DLD1 (cell line): ENCODE results near the gene HEXB.
"Not testable (repeated sequence)": the region's sequence is repeated elsewhere in the genome, so short reads cannot be mapped to it uniquely, and the experiment has no call there.

Experiments used
- in situ Hi-C: cut with HindIII; loops from 2 replicates; pipeline ENCODE4 v1.10.0; 2017; ENCODE audit warnings: low sequenced_read_pairs

The HEXB gene

DNA sequence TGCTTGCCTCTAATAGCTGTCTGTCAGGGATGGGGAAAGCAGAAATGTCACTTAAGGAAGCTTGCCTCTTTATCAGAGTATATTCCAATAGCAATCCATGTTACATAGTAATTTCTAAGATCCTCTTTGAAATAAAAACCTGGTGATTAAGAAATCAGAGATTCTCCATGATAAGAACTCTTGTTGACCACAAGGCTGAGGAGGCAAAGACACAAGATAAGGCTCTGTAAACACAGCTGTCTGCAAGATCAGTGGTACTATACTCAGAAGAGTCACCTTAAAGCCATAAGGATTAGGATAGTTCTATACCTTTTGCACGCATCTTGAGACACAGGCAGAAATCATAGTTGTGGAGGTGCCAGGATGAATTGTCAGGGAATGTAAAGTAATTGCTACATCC is 40.3 kb downstream of the HEXB start:
- in situ Hi-C loops = no loop called here

DNA sequence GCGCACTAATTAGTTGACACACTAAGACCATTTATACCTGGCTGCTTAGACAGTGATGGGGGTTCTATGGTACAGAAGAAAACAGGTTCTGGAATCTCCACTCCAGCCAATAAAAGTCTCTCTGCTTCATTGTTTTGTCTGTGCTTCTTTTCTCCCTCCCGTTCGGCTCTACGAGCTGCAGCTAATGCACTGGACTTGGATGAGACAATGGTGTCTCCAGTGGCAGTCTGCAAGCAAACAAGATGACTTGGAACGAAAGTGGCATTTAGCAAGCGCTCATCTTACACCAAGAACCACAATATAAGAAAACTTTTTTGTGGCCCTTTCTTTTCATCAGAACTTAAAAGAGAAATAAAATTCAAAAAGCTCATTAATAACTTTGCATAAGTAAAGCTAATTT is 51.7 kb downstream of the HEXB start:
- in situ Hi-C loops = no loop called here

DNA sequence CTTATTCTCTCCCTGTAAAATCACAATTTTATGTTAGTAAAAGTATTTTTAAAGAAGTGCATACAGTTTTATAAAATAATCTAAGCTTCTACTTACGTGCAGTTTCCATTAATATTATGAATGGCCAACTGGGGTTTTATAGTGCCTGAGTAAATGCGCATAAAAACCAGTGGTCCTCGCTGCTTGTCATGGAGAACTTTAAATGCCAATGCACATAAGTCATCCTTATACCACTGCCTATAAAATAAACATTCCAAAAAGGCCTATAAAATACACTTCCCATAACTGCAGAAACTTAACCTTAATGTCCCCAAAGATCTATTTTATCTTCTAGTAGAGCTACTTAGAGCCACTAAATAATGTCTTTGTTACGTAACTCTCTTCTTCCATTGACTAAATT is 53.4 kb downstream of the HEXB start:
- in situ Hi-C loops = no loop called here

DNA sequence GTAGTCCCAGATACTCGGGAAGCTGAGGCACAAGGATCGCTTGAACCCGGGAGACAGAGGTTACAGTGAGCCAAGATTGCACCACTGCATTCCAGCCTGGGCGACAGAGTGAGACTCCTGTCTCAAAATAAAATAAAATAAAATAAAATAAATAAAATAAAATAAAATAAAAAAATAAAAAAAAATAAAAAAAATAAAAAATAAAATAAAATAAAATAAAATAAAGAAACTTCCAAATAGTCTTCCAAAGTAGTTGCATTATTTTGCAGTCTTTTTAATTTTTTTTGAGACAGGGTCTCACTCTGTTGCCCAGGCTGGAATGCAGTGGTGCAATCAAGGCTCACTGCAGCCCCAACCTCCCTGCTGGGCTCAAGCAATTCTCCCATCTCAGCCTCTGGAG is 63.7 kb downstream of the HEXB start:
- in situ Hi-C loops = not testable (repeated sequence)

DNA sequence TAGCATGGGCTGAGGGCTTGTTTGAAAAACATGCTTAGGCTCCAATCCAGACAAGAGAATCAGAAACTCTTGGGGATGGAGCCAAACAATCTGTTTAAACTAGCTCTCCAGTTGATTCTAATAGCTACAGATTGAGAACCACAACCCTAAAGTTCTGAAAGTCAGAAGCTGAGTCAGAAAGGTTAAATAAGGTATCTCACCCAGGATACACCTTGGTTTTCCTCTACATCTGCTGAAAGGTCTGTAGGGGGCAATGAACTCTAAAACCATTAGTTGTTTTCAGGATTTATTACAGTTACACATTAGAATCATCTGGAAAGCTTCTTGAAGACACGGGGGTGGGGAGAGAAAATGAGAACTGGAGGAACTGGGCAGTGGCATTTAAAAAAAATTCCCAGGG is 76.2 kb downstream of the HEXB start:
- in situ Hi-C loops = no loop called here

DNA sequence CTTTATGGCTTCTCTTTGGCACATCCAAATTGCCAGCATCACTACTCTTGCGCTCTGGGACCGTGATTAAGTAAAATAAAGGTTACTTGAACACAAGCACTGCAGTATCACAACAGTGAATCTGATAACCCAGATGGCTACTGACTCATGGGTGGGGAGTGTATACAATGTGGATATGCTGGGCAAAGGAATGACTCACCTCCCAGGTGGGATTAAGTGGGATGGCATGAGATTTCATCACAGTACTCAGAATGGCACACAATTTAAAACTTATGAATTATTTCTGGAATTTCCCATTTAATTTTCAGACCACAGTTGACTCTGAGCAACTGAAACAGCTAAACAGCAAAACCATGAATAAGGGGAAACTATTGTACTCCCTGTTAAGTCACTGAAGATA is 77.6 kb downstream of the HEXB start:
- in situ Hi-C loops = no loop called here

DNA sequence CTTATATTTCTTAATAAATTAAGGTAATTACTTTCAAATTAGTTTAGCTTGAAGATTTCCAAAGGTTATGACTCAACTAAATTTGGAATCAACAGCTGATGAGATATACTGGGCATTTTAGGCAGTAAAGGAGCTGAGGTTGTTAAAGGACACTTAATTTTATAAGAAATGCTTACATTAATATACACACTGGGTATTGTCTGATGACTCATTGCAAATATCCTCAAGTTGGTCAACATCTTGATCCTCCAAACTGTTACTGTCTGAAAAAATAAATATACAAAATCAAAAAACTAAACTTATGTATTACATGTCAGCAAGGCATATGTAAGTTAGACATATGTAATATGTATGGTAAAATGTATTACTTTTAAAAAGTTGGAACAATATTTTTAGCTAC is 78.5 kb downstream of the HEXB start:
- in situ Hi-C loops = no loop called here

DNA sequence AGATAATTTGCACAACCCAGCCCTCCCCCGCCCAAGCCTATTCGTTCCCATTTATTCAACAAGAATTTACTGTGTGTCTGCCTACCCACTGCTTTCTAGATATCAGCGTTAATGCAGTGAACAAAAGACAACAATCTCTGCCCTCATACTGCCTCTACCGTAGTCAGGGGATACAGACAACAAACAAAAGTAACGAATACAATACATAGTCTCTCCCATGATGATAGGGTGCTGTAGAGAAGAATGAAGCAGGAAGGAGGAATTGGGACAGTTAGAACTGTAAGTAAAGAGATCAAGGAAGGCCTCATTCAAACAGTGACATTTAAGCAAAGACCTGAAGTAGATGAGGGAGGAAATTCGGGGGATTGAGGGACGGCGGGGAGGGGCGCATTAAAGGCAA is 80.2 kb downstream of the HEXB start:
- in situ Hi-C loops = no loop called here

DNA sequence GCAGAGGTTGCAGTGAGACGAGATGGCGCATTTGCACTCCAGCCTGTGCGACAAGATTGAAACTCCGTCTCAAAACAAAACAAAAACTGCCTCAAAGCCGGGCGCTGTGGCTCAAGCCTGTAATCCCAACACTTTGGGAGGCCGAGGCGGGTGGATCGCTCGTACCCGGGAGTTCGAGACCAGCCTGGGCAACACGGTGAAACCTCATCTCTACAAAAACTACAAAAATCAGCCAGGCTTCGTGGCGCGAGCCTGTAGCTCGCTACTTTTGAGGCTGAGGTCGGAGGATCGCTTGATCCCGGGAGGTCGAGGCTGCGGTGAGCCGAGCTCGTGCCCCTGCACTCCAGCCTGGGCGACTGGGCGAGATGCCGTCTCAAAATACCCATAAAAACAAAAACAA is 80.9 kb downstream of the HEXB start:
- in situ Hi-C loops = no loop called here

DNA sequence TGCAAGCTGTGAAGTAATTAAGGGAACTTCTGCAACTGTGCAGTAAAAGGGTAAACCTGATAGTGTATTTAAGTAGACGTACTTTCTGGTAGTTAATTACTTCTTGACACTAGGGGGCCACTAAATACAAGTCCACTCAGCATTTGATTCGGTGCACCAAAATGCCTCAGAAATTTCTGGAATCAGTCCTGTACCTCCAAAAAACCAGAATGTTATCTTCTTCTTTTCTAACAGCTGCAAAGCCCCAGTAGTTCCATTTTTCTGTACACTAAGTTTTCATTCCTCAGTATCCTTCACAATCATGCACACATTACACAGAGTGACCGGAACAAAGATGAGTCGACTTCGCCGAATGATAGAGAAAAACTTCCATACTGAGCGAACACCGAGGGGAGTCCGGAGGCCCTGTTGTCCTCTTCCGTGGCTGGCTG is 81.4 kb downstream of the HEXB start:
- in situ Hi-C loops = no loop called here

DNA sequence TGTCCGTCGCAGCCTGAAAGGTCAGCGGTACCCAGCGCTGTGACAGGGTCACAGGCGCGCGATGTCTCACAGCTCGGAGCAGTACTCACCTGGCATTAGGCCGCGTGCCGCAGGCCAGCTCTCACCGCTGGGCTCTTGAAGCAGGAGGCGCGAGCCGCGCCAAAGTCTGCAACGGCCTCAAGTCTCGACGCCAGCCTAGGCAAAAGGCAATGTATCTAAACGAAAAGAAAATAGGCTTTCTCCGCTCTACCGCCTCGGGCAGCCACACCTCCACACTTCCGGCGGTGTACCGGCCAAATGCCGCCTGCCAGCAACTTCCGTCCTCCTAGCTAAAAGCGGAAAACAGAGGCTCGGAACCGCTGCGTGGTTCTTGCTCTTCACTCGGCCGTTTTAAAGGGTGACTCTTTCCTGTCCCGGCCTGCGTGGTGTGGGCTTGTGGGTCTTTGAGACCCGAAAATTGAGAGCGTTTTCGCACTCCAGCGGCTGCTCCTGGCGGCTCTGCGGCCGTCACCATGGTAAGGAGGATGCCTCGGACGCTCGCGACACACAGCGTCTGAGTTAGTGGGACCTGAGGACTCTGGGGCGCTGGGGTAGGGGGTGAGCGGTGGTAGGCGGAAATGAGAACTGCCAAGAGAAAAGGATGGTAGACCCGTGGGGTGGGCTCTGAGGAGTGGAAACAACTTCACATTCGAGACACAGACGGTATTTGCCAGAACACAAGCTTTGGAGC is 82.0 kb downstream of the HEXB start, which contains the start of the genes GFM2 and NSA2:
Gene GFM2, minus strand, starts transcription at position 269 of the 730 bp plus-strand sequence. CDS start 3,375 bp downstream, outside the sequence.
Gene NSA2, plus strand, starts transcription at position 401 of the 730 bp plus-strand sequence. Its CDS starts 112 bp downstream, at position 513.
- in situ Hi-C loops = no loop called here

DNA sequence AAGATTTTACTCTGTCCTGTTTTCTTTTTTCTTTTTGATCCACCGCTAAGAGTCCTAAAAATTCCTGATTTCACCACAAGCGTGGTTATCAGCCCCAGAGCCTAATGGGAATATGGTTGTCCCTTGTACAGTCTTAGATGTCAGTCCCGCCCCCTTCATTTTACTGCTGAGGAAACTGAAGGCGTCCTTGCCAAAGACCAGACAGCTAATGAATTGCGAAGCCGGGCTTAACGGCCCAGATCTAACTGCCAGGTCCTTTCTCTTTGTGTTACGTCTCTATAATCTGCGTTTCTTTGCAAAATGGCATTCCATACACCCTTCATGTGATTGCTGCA is 82.5 kb downstream of the HEXB start:
- in situ Hi-C loops = no loop called here
